CD14-positive monocyte (primary cell): ENCODE measurements around the gene NUP214. TPM values are rescaled to one million over a fixed set of nuclear protein-coding genes. Genes with fewer than 3 reads are reported as not detected.

ENCODE experiments used
- DNase-seq, 3 donors: peaks; one replicate each; pipeline ENCODE4 v3.0.0-alpha.2; 2011 to 2022
- H2AFZ ChIP-seq: 2 replicates; pipeline ENCODE4 v1.6.0; 2012; ENCODE audit warnings: mild to moderate bottlenecking, low read depth, low read length, inconsistent platforms; ENCODE audit not compliant: insufficient read depth, poor library complexity, severe bottlenecking
- H3K27ac ChIP-seq, 2 donors: 1 replicate in 1 of 2; 2 replicates in 1 of 2; pipeline ENCODE4 v1.5.1; 2012 to 2013; ENCODE audit warnings: low read length in 2 of 2, control low read depth in 1 of 2, inconsistent platforms in 1 of 2, low read depth in 1 of 2, mild to moderate bottlenecking in 1 of 2
- H3K27me3 ChIP-seq, 2 donors: one replicate each; pipeline versions ENCODE4 v1.6.0 to v1.6.1; 2011 to 2013; ENCODE audit warnings: low read length in 2 of 2; ENCODE audit not compliant: control insufficient read depth in 2 of 2, insufficient read depth in 2 of 2
- H3K36me3 ChIP-seq, 2 donors: replicated peaks in 1 of 2; 1 replicate in 1 of 2; 2 replicates in 1 of 2; pipeline versions ENCODE4 v1.5.1 to v1.6.1; 2012 to 2013; ENCODE audit warnings: low read length in 2 of 2, control low read depth in 1 of 2, inconsistent platforms in 1 of 2, mild to moderate bottlenecking in 1 of 2; ENCODE audit not compliant: insufficient read depth in 2 of 2, control insufficient read depth in 1 of 2
- H3K4me1 ChIP-seq, 2 donors: 1 replicate in 1 of 2; 2 replicates in 1 of 2; pipeline versions ENCODE4 v1.5.1 to v1.6.1; 2012 to 2013; ENCODE audit warnings: low read length in 2 of 2, control low read depth in 1 of 2, inconsistent platforms in 1 of 2, mild to moderate bottlenecking in 1 of 2, moderate library complexity in 1 of 2; ENCODE audit not compliant: insufficient read depth in 2 of 2, control insufficient read depth in 1 of 2
- H3K4me2 ChIP-seq: replicated peaks from 2 replicates; pipeline ENCODE3; 2012; ENCODE audit warnings: low read length, moderate library complexity, mild to moderate bottlenecking; ENCODE audit not compliant: poor library complexity, severe bottlenecking; ENCODE audit errors: extremely low read depth
- H3K4me3 ChIP-seq, 3 experiments: fragments of 200-600 bp in 1 of 3; sonication (generic) in 1 of 3; replicated peaks in 1 of 3; 1 replicate in 2 of 3; 2 replicates in 1 of 3; pipeline ENCODE4 v1.5.1; 2011 to 2013; ENCODE audit warnings: low read length in 3 of 3, mild to moderate bottlenecking in 3 of 3, control low read depth in 2 of 3, low read depth in 2 of 3, inconsistent platforms in 1 of 3, moderate library complexity in 1 of 3
- H3K79me2 ChIP-seq: 2 replicates; pipeline ENCODE4 v1.6.0; 2012; ENCODE audit warnings: mild to moderate bottlenecking, control low read depth, inconsistent platforms, low read length, moderate library complexity; ENCODE audit not compliant: insufficient read depth
- H3K9ac ChIP-seq: 2 replicates; pipeline ENCODE4 v1.6.0; 2017; ENCODE audit warnings: low read length, mild to moderate bottlenecking; ENCODE audit not compliant: insufficient read depth, poor library complexity, severe bottlenecking
- H3K9me3 ChIP-seq, 2 donors: replicated peaks in 1 of 2; 1 replicate in 1 of 2; 2 replicates in 1 of 2; pipeline versions ENCODE4 v1.5.1 to v1.6.1; 2012 to 2013; ENCODE audit warnings: low read length in 2 of 2, control low read depth in 1 of 2; ENCODE audit not compliant: control insufficient read depth in 1 of 2, insufficient read depth in 1 of 2
- H4K20me1 ChIP-seq: 2 replicates; pipeline ENCODE4 v1.6.0; 2012; ENCODE audit warnings: mild to moderate bottlenecking, low read length, control low read depth, moderate library complexity; ENCODE audit not compliant: insufficient read depth
- H3K27ac Mint-ChIP-seq, 7 donors: one replicate each; pipeline ENCODE4 v1.8.0; 2020; ENCODE audit warnings: mild to moderate bottlenecking in 7 of 7, mixed read lengths in 7 of 7, moderate library complexity in 6 of 7, inconsistent platforms in 2 of 7
- H3K27me3 Mint-ChIP-seq, 3 donors: one replicate each; pipeline ENCODE4 v1.8.0; 2021 to 2022; ENCODE audit warnings: low read depth in 3 of 3, mild to moderate bottlenecking in 3 of 3, mixed read lengths in 3 of 3, moderate library complexity in 3 of 3, inconsistent platforms in 1 of 3
- H3K36me3 Mint-ChIP-seq, 2 donors: one replicate each; pipeline ENCODE4 v1.8.0; 2020; ENCODE audit warnings: mixed read lengths in 2 of 2, inconsistent platforms in 1 of 2, mild to moderate bottlenecking in 1 of 2
- H3K4me1 Mint-ChIP-seq: one replicate; pipeline ENCODE4 v1.8.0; 2020; ENCODE audit warnings: mild to moderate bottlenecking, mixed read lengths
- H3K4me3 Mint-ChIP-seq, 2 donors: one replicate each; pipeline ENCODE4 v1.8.0; 2020; ENCODE audit warnings: mild to moderate bottlenecking in 2 of 2, mixed read lengths in 2 of 2, moderate library complexity in 1 of 2
- H3K9me3 Mint-ChIP-seq, 7 donors: one replicate each; pipeline ENCODE4 v1.8.0; 2020 to 2022; ENCODE audit warnings: mixed read lengths in 7 of 7, mild to moderate bottlenecking in 6 of 7, moderate library complexity in 6 of 7, inconsistent platforms in 2 of 7
- WGBS: methylation state at CpG from one replicate; pipeline ENCODE4 v1.1.5; 2013; ENCODE audit warnings: missing lambda C conversion rate; ENCODE audit not compliant: insufficient coverage; 5-methylcytosine and 5-hydroxymethylcytosine counted together
- intact Hi-C, 2 donors: fragments of 100-400 bp; cut with micrococcal nuclease; formaldehyde crosslinking; loops; one replicate each; pipeline versions ENCODE4 v1.15.0 to v1.15.1; 2023
- polyA plus RNA-seq, 3 donors: library from polyadenylated mRNA; depleted of rRNA in 1 of 3; unstranded in 2 of 3; stranded (reverse) in 1 of 3; fragments of 300-500 nt in 2 of 3; fragments of >200 nt in 1 of 3; fragmentation: Illumina TruSeq in 2 of 3; gene quantifications; 1 replicate in 2 of 3; 2 replicates in 1 of 3; pipeline ENCODE4 v1.2.3, GENCODE V29; 2012 to 2021
- TF ChIP-seq, protein P1 (sequence below): fragments of 200-600 bp; IDR thresholded peaks from one replicate; pipeline ENCODE4 v1.8.0; 2022; ENCODE audit warnings: antibody characterized with exemption, mild to moderate bottlenecking

NUP214 gene
- polyA plus RNA-seq, 3 donors: 94.9 to 329 (median 214) TPM

DNA sequence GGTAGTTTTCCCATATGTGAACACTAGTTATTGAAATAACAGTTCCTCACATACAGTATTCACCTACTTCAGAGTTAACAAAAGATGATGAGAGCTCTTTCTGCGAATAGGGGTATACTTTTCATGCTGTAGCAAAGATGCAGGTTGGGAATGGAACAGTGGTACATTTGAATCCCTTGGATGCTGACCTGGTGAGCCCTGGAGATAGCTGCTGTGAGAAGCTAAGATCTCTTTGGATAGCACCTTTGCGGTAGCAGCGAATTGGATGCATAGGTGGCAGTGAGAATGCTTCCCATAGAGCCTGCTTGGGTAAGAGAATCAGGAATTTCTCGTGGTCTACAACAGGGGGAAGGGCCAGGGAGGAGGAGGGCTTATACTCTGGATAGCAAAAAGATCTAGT is 61.2 kb downstream of the NUP214 start:
- Histone ChIP-seq H3K27ac (no peak overlapping the region), H3K9me3 (no peaks in the 10 kb centered on the region), H3K9ac (no peak overlapping the region), H3K4me1 (no peaks in the 10 kb centered on the region), H3K4me2 (no peak overlapping the region), H3K4me3 (no peak overlapping the region), H3K36me3 (peaks cover 77 to 100% of the 10 kb centered on the region in 2 donors), H3K79me2 (no peaks in the 10 kb centered on the region), H4K20me1 (no peaks in the 10 kb centered on the region), H2AFZ (no peak overlapping the region), H3K27me3 (no peaks in the 10 kb centered on the region)
- Mint-ChIP-seq H3K27ac (no peak overlapping the region), H3K4me1 (no peaks in the 10 kb centered on the region), H3K4me3 (no peak overlapping the region), H3K9me3 (no peaks in the 10 kb centered on the region), H3K36me3 (peaks cover 76 to 87% of the 10 kb centered on the region in 2 donors), H3K27me3 (no peaks in the 10 kb centered on the region)
- TF ChIP-seq, protein P1, sequence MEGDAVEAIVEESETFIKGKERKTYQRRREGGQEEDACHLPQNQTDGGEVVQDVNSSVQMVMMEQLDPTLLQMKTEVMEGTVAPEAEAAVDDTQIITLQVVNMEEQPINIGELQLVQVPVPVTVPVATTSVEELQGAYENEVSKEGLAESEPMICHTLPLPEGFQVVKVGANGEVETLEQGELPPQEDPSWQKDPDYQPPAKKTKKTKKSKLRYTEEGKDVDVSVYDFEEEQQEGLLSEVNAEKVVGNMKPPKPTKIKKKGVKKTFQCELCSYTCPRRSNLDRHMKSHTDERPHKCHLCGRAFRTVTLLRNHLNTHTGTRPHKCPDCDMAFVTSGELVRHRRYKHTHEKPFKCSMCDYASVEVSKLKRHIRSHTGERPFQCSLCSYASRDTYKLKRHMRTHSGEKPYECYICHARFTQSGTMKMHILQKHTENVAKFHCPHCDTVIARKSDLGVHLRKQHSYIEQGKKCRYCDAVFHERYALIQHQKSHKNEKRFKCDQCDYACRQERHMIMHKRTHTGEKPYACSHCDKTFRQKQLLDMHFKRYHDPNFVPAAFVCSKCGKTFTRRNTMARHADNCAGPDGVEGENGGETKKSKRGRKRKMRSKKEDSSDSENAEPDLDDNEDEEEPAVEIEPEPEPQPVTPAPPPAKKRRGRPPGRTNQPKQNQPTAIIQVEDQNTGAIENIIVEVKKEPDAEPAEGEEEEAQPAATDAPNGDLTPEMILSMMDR: no peak
- 93% methylated on average over 4 of the region's 4 CpGs for whole genome bisulfite sequencing
- no peak for DNase-seq
- intact Hi-C loops: no loop called here

- intact Hi-C loops: no loop called here
- no peaks in the 10 kb centered on the region for H3K27me3 ChIP-seq
- H3K4me1 ChIP-seq: no peaks in the 10 kb centered on the region
- no peak for DNase-seq
- H3K4me2 ChIP-seq: no peak overlapping the region
- no peaks in the 10 kb centered on the region for H3K9me3 Mint-ChIP-seq
- no CpG with 5 or more reads among the region's 4 CpGs for WGBS
- H3K27ac ChIP-seq: no peak overlapping the region
- H3K36me3 Mint-ChIP-seq: peaks cover 73 to 86% of the 10 kb centered on the region in 2 donors
- no peak overlapping the region for H3K4me3 Mint-ChIP-seq
- no peak overlapping the region for H2AFZ ChIP-seq
- H3K4me1 Mint-ChIP-seq: no peaks in the 10 kb centered on the region
- TF ChIP-seq, protein P1: no peak
- H4K20me1 ChIP-seq: no peaks in the 10 kb centered on the region
- H3K9me3 ChIP-seq: no peaks in the 10 kb centered on the region
- no peaks in the 10 kb centered on the region for H3K27me3 Mint-ChIP-seq
- no peak overlapping the region for H3K9ac ChIP-seq
- H3K36me3 ChIP-seq: peaks cover 77 to 100% of the 10 kb centered on the region in 2 donors
- no peaks in the 10 kb centered on the region for H3K79me2 ChIP-seq
- no peak overlapping the region for H3K4me3 ChIP-seq
- H3K27ac Mint-ChIP-seq: no peak overlapping the region
Observed at GRCh38 chr9:131187957-131188356, 62.6 kb downstream of the NUP214 start.
